K562 (cell line): ENCODE results near the gene TMEM87A.

Experiments
- BDP1 ChIP-seq: IDR thresholded peaks from 3 replicates; pipeline ENCODE4 v1.6.1; 2011; ENCODE audit not compliant: insufficient read length, insufficient read depth
- CTCF ChIP-seq, 3 experiments: IDR thresholded peaks in 2 of 3; conservative IDR thresholded peaks in 1 of 3; 2 replicates each; pipeline ENCODE4 v1.5.1; 2011 to 2012; ENCODE audit warnings: low read length in 3 of 3, mild to moderate bottlenecking in 3 of 3, control low read depth in 2 of 3, improper control_type of control experiment in 1 of 3, inconsistent platforms in 1 of 3, low read depth in 1 of 3, mixed read lengths in 1 of 3, moderate library complexity in 1 of 3; ENCODE audit not compliant: insufficient read depth in 2 of 3
- HIVEP1 ChIP-seq: fragments of 250-450 bp; sonication (Bioruptor Pico); IDR thresholded peaks from 2 replicates; pipeline ENCODE4 v1.4.0; 2020; ENCODE audit warnings: mild to moderate bottlenecking

GRCh38 chr15:42202653-42203052, 70.6 kb downstream of the TMEM87A start:
- TF ChIP-seq CTCF (IDR thresholded peaks at IDR 0.05 in 2 of 3, conservative IDR thresholded peaks at IDR 0.05 in 1 of 3; ENCODE audit: insufficient read depth in 2 of 3, low read depth in 1 of 3, low read length in 3 of 3): no peak
- TF ChIP-seq BDP1: no peak
- TF ChIP-seq HIVEP1 (CRISPR knock-in tag): no peak
